ENCODE results near the gene UBR3.
"Not testable (repeated sequence)": the region's sequence is repeated elsewhere in the genome, so short reads cannot be mapped to it uniquely, and the experiment has no call there.

The UBR3 gene

GRCh38 chr2:169824373-169825333 lies 2.6 kb upstream of the UBR3 start, which contains the start of gene METTL5:
Gene METTL5 (minus strand): TSS chr2:169824905. CDS start chr2:169824597, 308 bp downstream.
- peak; percentile 64 for DNase-seq (ENCODE audit: low read depth)

DNA sequence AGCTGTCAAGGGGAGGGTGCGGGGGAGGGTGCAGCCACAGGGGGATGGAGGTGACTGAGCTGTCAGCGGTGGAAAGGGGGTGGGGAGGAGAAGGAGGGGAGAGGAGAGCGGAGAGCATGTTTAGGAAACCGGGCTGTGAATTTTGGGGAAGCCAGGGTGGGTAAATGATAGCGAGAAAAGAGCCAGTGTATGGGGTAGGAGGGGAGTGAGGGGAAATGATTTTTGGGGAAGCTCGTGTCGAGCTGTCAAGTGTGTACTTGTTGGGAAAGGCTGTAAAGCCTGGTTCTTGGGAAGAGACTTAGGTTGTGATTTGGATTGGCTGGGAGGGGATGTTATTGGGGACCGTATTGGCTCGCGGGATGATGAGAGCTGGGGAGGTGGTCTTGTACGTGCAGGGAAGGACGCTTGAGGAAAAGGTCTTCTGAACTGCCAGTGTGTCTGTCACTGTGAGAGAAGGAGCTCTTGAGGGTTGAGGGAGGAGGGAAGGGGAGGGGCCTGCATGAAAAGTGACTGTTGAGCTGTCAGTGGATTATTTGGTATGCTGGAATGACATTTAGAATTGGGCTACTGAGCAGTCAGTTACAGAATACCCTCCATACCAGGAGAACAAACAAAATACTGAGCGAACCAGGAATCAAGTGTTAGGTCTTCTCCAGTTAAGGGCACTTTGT lies 1.0 kb downstream of the UBR3 start:
- peak; percentile 47 for DNase-seq (ENCODE audit: low read depth)

DNA sequence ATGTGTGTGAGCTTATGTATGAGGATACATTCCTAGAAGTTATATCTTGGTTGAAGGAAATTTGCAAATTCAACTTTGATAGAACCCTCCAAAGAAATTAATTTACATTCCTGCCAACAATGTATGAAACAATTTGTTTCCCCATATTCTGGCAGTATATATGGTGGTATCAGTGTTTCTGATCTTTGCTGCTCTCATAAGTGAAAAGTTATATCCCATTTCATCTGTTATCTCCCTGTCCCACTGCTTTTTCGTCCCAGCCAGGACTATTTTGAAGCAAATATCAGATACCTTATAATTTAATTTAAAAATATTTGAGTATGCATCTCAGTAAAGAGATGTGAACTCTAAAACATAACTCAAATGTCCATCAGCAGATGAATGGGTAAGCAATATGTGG lies 7.1 kb downstream of the UBR3 start:
- DNase-seq (ENCODE audit: low read depth), result no peak

DNA sequence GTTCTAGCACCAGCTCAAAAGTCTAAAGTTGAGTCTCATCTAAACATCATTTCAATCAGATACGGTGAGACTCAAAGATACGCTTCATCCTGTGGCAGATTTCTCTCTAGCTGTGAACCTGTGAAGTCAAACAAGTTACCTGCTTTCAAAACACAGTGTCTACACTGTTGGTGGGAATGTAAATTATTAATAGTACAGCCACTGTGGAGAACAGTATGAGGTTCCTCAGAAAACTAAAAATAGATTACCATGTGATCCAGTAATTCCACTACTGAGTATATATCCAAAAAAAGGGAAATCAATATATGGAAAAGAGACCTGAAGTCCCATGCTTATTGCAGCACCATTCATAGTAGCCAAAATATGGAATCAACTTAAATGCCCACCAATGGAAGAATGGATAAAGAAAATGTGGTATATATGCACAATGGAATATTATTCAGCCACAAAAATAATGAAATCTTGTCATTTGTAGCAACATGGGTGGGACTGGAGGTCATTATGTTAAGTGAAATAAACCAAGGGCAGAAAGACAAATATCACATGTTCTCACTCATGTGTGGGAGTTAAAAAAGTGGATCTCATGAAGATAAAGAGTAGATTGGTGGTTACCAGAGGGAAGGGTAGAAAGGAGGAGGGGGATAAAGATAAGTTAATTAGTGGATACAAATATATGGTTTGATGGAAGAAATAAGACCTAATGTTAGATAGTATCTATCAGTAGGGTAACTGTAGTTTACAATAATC lies 11.7 kb downstream of the UBR3 start:
- DNase-seq (ENCODE audit: low read depth), result no peak

DNA sequence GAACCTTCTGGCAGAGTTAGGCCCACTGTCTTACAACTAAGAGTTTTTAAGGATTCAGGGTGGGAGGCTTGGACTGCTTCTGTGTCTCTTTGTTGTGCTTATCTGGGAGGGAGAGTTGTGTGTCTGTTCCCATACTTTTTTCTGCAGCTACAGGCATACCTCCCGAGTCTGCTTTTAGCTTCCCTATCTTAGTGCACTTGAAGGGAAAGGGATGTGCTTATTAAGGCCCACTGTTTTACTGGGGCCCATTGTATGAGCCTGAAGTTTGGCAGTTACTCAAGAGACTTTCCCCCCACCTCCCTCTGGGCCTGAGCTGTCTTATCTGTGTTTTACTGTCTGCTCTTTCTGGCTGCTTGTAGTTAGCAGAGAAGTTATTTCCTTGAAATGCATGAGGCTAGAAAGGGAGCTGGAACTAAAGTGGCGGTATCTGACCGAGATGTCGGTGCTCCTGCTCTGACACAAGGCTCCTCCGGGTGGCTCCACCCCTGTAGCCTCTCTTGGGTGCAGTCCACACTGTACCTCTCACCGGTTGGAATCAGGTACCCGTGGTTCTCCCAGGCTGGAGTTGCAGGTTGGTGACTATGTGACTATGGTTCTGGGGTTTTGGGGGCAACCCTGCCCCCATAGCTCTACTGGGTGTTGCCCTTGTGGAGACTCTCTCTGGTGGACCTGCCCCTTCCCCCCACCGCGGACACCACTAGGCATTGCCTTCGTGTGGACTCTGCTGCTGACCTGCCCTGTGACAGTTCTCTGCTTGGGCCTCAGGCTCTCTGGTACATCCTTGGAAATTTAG lies 12.9 kb downstream of the UBR3 start:
- no peak for DNase-seq (ENCODE audit: low read depth)

GRCh38 chr2:169840747-169841142 lies 13.5 kb downstream of the UBR3 start:
- DNase-seq (ENCODE audit: low read depth), result no peak

- DNase-seq (ENCODE audit: low read depth), result not testable (repeated sequence)
These were observed 14.4 kb downstream of the UBR3 start for GRCh38 chr2:169841625-169842024.

DNA sequence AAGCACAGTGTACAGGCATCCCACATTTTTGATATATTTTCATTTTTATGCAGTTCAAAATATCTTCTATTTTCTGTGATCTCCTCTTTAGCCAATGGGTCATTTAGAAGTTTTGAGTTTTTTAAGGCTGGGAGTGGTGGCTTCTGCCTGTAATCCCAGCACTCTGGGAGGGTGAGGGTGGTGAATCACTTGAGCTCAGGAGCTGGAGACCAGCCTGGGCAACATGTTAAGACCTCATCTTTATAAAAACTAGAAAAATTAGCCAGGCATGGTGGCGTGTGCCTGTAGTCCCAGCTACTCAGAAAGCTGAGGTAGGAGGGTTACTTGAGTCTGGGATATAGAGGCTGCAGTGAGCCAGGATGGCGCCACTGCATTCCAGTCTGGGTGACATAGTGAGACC lies 17.8 kb downstream of the UBR3 start:
- DNase-seq (ENCODE audit: low read depth), result no peak

GRCh38 chr2:169848959-169849693 lies 21.9 kb downstream of the UBR3 start:
- DNase-seq (ENCODE audit: low read depth), result not testable (repeated sequence)

GRCh38 chr2:169849710-169850109 lies 22.5 kb downstream of the UBR3 start:
- no peak for DNase-seq (ENCODE audit: low read depth)

- DNase-seq (ENCODE audit: low read depth), result no peak
These were observed 25.9 kb downstream of the UBR3 start for GRCh38 chr2:169853041-169853668.

DNA sequence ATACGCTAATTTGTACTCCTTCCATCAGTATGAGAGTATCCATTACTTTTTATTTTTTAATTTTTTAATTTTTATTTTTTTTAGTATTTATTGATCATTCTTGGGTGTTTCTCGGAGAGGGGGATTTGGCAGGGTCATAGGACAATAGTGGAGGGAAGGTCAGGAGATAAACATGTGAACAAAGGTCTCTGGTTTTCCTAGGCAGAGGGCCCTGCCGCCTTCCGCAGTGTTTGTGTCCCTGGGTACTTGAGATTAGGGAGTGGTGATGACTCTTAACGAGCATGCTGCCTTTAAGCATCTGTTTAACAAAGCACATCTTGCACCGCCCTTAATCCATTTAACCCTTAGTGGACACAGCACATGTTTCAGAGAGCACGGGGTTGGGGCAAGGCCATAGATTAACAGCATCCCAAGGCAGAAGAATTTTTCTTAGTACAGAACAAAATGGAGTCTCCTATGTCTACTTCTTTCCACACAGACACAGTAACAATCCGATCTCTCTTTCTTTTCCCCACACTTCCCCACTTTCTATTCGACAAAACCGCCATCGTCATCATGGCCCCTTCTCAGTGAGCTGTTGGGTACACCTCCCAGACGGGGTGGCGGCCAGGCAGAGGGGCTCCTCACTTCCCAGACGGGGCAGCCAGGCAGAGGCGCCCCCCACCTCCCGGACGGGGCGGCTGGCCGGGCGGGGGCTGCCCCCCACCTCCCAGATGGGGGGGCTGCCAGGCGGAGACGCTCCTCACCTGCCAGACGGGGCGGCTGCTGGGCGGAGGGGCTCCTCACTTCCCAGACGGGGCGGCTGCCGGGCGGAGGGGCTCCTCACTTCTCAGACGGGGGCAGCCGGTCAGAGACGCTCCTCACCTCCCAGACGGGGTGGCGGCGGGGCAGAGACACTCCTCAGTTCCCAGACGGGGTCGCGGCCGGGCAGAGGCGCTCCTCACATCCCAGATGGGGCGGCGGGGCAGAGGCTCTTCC lies 28.3 kb downstream of the UBR3 start:
- not testable (repeated sequence) for DNase-seq (ENCODE audit: low read depth)

DNA sequence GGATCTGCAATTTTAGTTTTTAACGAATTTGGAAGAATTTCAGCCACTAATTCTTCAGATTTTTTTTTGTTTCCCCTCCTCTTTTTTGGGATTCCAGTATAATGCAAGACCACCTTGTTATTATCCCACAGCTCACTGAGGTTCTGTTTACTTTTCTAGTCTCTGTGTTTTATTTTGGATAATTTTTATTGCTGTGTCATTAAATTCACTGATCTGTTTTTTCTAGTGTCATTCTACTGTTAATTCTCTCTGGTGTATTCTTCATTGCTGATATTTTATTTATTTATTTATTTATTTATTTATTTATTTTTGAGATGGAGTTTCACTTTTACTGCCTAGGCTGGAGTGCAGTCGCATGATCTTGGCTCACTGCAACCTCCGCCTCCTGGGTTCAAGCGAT lies 32.2 kb downstream of the UBR3 start:
- DNase-seq (ENCODE audit: low read depth), result no peak

- DNase-seq (ENCODE audit: low read depth), result no peak
These were observed 32.9 kb downstream of the UBR3 start for GRCh38 chr2:169860149-169860548.

DNA sequence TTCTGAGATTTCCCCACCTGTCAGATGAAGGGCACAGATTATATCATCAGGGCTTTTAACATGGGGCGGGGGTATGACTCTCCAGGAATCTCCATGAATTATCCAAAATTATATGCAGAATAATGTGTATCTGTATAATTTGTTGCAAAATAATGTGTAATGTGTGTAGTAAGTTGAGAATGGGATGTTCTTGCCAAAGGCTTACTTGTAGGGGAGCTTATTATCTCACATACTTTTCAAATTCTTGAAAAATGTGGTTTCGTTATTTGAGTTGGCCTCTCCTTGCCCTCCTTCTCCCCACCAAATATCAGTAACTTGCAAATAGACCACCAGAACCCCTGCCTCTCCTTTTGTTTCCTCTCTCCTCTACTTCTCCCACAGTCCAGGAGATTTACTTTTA lies 35.6 kb downstream of the UBR3 start:
- no peak for DNase-seq (ENCODE audit: low read depth)

GRCh38 chr2:169865492-169865891 lies 38.2 kb downstream of the UBR3 start:
- no peak for DNase-seq (ENCODE audit: low read depth)

GRCh38 chr2:169866230-169866629 lies 39.0 kb downstream of the UBR3 start:
- not testable (repeated sequence) for DNase-seq (ENCODE audit: low read depth)

DNA sequence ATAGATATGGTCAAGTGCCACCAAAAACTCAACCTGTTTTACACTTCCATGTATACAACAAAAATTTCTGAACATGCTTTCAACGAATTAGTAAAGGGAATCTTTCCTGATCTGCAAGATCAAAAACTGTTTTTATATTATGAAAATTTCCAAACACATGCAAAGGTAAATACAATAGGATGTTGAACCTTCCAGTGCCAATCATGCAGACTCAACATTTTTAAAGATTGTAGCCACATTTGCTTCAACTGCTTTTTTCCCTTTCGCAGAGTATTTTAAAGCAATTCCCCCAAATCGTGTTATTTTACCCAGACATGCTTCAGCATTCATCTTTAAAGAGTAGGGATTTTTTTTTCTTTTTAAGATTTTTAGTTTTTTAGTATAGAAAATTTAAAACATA lies 40.3 kb downstream of the UBR3 start:
- no peak for DNase-seq (ENCODE audit: low read depth)

- no peak for DNase-seq (ENCODE audit: low read depth)
These were observed 41.7 kb downstream of the UBR3 start for GRCh38 chr2:169868951-169869350.

All from stimulated activated CD4-positive, alpha-beta T cell treated with anti-CD3 and anti-CD28 coated beads, Interleukin-2, amount 100 ng/mL, for 4 hours (primary cell).